HG02798 (cell line): ENCODE results near the gene ZNF615.
A peak's percentile ranks its signal among the peaks of the same experiment; 100 is the strongest.
"Not testable (repeated sequence)": the region's sequence is repeated elsewhere in the genome, so short reads cannot be mapped to it uniquely, and the experiment has no call there.

Source experiments
- ATAC-seq: cut with Tn5 transposase; IDR thresholded peaks from one replicate; pipeline ENCODE4 v1.9.1; 2021; ENCODE audit warnings: mild to moderate bottlenecking; ENCODE audit not compliant: unreplicated experiment, poor library complexity

ZNF615 gene

DNA sequence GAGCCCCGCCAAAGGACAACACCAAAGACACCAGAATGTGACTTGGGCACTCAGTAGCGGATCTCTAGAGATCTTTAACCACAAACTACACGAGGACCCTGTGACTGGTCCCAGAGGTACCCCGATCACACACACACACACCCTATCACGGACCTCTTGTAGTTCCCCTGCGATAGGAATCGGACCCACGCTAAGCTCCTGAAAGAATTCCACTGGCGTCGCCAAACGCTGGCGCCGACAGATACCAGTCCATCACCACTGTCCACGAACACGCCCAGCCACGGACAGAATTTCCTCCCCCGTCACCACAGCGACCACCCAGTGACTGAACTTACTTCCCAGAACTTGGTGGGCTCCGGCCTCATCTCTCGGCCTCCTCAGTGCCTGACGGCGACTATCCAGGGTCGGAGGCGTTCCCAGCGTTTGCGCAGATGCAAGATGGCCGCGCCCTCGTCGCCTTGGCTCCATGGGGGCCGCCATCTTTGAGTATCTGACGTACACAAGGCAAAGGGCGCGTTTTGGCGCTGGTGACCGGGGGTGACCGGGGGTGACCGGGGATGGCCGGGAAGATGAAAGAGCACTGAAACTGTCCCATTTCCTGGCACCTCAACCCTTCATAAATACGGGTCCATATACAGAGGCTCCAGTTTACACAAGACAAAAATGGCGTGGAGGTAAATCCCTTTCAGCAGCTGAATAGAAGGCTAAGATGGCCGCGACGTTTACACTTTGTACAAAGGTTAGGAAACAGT, at the start of gene ZNF615:
Gene ZNF615 (minus strand): TSS at position 406 of the 752 bp plus-strand sequence. CDS start 4,500 bp downstream, outside the sequence.
- peak; percentile 94 for ATAC-seq

DNA sequence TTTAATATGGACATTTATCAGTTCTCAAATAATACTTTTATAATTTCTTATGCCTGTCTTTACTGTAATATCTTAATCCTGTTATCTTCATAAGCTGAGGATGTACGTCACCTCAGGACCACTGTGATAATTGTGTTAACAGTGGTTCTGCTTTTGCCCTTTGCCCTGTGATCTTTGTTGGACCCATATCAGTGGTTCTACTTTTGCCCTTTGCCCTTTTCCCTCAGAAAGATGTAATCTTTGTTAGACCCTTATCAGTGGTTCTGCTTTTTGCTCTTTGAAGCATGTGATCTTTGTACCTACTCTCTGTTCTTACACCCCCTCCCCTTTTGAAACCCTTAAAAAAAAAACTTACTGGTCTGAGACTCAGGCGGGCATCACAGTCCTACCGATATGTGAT, 48.5 kb upstream of the ZNF615 start:
- not testable (repeated sequence) for ATAC-seq

DNA sequence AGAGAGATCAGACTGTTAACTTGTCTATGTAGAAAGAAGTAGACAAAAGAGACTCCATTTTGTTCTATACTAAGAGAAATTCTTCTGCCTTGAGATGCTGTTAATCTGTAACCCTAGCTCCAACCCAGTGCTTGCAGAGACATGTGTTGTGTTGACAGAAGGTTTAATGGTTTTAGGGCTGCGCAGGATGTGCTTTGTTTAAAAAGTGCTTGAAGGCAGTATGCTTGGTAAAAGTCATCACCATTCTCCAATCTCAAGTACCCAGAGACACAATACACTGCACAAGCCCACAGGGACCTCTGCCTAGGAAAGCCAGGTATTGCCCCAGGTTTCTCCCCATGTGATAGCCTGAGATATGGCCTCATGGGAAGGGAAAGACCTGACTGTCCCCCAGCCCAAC, 43.7 kb upstream of the ZNF615 start:
- not testable (repeated sequence) for ATAC-seq

DNA sequence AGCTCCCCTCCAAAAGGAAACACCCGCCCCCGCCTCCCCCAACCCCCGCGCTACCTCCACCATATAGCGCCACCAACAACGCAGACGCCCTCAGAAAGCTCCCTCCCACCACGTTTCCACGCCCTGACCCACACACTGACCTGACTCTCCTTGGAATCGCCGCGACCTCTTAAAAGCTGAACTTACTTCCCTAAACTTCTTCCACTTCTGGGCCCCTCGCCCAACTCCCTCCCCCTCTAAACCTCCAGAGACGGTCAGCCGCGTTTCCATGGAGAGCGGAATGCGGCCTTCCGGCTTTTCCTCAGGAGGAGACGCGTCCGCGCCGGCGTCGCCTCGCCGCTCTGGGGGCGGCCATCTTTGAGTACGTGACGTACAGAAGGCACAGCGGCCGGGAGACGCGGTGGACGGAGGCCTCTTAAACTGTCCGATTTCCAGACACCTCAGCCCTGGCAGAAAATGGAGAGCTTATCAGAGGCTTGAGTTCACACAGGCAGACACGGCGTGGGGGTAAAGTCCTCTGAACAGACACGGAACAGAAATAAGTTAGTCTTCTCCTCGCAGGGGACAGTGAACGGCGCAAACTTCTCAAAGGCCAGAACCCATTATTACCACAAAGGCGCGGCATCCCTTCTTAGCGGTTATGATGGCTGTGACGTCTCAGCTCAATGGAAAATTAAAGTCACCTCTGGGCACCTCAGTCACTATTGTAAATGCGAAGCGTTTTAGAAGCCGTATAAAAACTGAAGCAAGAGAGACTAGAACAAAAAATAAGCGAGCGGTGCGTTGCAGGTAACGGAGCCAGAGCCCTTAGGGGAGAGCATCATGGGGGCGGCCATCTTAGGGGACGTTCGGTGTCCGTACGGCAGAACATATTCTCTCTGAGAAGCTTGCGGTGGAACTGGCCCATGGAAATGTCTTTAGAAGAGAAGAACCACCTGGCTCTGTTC, 40.8 kb upstream of the ZNF615 start, which contains the start of gene ZNF432:
Gene ZNF432 (minus strand): TSS at position 284 of the 947 bp plus-strand sequence. CDS start 1,970 bp downstream, outside the sequence.
- peak; percentile 94 for ATAC-seq

DNA sequence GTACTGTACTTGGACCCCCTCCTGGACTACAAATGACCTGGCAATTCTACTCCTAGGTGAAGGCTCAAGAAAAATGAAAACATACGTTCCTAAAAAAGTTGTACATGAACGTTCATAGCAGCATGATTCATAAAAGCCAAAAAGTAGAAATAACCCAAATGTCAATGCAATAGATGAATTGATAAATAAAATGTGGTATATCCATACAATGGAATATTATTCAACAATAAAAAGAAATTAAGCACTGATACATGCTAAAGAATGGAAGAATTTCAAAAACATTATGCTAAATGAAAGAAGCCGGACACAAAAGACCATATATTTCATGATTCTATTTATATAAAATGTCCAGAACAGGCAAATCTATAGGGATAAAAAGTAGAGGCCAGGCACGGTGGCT, 31.2 kb upstream of the ZNF615 start:
- no peak for ATAC-seq

DNA sequence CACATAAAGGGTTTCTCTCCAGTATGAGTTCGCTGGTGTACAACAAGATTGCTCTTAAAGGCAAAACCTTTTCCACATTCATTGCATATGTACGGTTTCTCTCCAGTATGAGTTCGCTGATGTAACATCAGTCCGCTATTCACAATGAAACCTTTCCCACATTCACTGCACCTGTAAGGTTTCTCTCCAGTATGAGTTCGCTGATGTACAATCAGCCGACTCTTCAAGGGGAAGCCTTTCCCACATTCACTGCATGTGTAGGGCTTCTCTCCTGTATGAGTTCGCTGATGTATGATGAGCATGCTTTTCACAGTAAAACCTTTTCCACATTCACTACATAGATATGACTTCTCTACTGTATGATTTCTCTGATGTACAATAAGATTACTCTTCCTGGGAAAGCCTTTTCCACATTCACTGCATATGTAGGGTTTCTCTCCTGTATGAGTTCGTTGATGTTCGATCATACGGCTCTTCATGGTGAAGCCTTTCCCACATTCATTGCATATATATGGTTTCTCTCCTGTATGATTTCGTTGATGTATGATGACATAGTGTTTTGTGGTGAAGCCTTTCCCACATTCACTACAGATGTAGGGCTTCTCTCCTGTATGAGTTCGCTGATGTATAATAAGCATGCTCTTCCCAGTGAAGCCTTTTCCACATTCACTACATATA, 26.2 kb upstream of the ZNF615 start:
- ATAC-seq = no peak

DNA sequence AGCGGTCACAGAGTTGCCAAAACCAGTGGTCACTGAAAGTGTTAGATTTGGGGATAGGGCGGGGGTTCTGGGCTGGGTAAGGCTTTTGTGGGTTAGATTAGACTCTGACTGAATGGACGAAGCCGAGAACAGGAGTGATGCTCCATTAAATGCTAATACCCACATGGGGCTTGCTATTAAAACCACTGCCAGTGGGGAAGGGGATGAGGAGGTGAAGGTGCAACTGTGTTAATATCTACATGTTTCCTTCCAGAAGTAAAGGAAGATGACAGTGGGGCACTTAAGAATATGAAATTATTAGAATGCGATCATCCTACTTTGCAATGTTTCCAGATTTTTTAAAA, 20.7 kb upstream of the ZNF615 start:
- peak; percentile 16 for ATAC-seq

DNA sequence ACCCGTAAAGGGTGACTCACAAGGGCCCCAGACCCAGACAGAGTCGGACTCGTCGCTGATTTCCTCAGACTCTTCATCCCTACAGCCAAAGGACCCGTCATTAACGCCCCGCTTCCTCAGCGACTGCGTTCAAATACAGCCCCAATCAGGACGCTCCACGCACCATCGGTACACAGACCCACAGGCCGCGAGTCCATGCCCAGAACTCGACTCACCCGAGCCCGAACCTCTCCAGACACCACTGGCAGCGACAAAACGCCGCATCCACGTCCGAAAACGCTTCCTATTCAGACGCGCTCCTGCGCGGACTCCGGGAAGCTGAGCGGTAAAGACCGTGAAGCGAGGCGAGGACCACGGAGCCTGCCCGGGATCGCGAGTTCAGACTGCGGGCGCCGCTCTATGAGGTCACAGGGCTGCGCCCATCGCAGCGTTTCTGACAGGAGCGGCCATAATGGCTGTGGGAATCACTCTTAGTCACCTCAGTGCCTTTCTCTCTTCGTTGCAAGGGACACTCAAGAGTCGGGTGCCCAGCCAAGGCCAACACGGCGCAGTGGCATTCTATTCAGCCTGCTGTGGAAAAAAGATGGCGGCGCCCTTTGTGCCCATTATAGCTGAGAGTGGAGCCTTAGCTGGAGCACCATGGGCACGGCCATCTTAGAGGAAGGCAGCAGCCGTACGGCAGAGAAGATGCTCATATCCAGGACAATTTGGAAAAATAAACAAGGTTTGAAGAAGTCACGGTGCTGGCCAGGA, 20.2 kb upstream of the ZNF615 start, which contains the start of gene ZNF614:
Gene ZNF614 (minus strand): TSS at position 353 of the 753 bp plus-strand sequence. CDS start 2,634 bp downstream, outside the sequence.
- ATAC-seq = peak; percentile 93

DNA sequence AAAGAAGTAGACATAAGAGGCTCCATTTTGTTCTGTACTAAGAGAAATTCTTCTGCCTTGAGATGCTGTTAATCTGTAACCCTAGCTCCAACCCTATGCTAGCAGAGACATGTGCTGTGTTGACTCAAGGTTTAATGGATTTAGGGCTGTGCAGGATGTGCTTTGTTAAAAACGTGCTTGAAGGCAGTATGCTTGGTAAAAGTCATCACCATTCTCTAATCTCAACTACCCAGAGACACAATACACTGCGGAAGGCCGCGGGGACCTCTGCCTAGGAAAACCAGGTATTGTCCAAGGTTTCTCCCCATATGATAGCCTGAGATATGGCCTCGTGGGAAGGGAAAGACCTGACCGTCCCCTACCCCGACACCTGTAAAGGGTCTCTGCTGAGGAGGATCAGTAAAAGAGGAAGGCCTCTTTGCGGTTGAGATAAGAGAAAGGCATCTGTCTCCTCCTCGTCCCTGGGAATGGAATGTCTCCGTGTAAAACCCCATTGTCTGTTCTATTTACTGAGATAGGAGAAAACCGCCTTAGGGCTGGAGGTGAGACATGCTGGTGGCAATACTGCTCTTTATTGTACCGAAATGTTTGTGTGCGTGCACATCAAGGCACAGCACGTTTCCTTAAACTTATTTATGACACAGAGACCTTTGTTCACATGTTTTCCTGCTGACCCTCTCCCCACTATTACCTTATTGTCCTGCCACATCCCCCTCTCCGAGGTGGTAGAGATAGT, 18.4 kb upstream of the ZNF615 start:
- not testable (repeated sequence) for ATAC-seq

DNA sequence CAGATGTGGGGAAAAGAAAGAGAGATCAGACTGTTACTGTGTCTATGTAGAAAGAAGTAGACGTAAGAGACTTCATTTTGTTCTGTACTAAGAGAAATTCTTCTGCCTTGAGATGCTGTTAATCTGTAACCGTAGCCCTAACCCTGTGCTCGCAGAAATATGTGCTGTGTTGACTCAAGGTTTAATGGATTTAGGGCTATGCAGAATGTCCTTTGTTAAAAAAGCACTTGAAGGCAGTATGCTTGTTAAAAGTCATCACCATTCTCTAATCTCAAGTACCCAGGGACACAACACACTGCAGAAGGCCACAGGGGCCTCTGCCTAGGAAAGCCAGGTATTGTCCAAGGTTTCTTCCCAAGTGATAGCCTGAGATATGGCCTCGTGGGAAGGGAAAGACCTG, 16.5 kb upstream of the ZNF615 start:
- ATAC-seq = not testable (repeated sequence)

DNA sequence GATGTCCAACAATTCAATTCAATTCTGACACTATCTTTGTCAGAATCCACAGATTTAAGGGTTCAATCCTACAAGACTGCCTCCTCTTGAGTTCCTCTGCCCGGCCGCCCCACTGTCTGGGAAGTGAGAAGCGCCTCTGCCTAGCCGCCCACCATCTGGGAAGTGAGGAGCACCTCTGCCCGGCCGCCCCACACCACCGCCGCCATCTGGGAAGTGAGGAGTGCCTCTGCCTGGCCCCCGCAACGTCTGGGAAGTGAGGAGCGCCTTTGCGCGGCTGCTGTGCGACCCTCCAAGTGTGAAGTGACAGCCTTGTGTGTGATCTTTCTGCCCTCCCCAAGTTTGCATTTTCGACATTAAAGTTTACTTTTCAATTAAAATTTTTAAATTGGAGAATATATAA, 14.2 kb upstream of the ZNF615 start:
- no peak for ATAC-seq

DNA sequence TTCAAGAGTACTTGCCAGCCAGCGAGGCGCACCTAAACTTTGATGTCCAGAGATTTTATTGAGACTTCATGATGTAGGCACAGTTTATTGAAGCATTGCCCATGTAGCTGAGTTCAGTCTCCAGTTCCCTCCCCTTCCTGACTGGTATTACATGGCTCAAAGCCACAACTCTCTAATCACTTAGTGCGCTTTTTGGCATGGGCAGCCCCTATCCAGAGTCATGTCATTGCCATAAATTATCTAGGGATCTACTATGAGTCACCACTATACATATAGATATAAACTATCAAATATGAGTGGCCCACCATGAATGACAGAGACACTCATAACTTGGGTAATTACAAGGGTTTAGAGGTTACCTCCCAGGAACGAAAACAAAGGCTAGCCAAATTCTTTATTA, 12.5 kb upstream of the ZNF615 start:
- ATAC-seq = no peak

DNA sequence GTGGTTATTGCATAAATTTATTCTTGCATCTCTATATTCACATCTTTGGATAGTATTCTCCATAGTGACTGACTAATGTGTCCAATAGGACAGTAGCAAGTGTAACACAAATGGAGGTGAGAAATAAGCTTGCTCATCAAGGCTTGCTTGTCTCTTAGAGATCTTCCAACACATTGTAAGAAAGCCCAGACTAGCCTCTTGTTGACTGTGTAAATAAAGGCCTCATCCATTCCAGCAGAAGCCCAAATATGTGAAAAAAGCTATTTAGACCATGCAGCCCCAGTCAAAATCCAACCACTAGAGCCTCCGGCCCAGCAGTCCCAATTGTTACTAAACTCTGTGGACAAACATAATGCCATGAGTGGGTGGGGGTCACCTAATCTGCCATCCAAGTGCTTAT, 2.7 kb upstream of the ZNF615 start:
- no peak for ATAC-seq

DNA sequence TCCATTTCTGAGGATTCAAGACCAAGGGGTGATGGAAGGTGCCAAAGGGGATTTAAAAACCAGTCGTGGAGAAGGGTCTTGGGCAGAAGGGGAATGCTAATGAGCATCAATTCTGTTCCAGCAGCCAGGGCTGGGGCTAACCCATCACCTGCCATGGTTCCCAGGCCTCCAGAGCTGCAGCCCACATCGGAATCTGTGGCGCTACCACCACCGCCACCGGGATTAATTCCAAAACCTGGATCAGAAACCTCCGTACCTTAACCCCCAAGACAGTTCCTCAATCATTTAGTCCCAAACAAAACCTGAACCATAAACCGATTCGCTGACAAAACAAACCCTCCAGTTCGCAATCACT, 583 bp downstream of the ZNF615 start:
- ATAC-seq = no peak

DNA sequence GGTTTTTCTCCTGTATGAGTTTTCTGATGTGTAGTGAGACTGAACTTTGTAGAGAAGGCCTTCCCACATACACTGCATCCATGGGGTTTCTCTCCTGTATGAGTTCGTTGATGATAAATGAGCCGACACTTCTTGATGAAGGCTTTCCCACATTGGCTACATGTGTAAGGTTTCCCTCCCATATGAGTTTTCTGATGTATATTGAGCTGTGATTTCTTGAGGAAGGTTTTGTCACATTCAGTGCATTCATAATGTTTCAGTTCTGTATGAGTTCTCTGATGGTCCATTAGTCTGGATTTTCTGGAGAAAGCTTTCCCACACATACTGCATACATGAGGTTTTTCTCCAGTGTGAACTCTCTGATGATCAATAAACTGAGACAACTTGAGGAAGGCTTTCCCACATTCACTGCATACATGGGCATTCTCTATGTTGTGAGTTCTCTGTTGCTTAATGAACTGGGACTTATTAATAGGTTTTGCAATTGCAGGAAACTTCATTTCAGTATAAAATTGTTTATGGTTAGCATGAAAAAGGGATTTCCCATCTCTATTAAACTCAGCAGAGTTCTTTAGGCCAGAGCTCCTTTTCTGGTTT, 13.9 kb downstream of the ZNF615 start:
- no peak for ATAC-seq

DNA sequence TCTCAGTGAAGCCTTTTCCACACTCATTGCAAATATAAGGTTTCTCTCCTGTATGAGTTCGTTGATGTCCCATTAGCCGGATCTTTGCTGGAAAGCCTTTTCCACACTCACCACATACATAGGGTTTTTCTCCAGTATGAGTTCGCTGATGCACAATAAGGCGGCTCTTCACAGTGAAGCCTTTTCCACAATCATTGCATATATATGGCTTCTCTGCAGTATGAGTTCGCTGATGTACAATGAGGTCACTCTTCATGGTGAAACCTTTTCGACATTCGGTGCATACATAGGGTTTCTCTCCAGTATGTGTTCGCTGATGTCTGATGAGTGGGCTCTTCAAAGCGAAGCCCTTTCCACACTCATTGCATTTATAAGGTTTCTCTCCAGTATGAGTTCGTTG, 14.6 kb downstream of the ZNF615 start:
- ATAC-seq = no peak

DNA sequence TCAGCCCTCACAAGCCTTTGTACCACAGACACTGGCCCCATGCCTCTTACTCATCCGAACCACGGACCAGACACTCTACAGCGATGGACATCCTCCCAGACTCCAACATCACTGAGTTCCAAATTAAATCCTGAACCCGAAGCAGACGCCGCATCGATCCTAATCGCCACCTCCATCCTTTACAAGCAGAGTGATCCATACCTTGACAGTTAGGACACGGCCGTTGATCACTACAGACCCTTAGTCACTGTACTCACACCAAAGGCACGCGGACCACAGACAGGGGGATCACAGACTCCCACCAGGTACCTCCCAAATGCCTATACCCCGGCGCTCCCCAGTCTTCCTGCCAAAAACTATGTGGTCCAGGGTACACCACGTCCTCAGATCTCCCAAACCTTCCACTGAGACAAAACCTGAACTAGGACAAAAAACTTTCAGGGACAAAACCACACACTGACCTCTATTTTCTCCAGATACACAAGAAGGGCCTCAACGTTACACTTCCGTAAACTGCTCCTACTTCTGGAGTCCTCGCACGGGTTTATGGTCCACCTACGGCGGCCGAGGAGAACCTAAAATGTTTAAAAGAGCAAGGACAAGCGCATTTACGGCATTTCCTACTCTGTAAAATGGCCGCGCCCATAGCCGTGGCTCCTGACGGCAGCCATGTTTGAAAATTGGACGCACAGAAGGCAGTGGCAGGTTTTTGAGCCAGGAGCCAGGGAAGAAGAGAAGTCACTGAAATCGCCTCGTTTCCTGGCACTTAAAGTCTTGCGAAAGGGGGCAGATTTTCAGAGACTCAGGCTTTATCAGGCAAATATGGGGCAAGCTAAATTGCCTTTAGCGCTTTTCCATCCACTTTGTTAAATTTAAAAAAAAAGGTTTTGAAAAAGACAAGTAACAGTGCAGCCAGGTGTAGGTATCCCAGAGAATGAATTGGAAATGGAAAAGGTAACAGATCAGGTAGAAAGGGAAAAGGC, 21.4 kb downstream of the ZNF615 start, which contains the start of gene ZNF350:
Gene ZNF350 (minus strand): TSS at position 532 of the 983 bp plus-strand sequence. CDS start 12,480 bp downstream, outside the sequence.
- ATAC-seq = peak; percentile 95

DNA sequence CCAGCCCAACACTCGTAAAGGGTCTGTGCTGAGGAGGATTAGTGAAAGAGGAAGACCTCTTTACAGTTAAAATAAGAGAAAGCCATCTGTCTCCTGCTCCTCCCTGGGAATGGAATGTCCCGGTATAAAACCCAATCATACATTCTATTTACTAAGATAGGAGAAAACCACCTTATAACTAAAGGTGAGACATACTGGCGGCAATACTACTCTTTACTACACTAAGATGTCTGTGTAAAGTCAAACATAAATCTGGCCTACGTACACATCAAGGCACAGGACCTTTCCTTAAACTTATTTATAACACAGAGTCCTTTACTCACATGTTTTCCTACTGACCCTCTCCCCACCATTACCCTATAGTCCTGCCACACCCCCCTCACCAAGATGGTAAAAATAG, 24.6 kb downstream of the ZNF615 start:
- ATAC-seq = no peak
